T-cell (primary cell): ENCODE measurements around the gene FXYD6. TPM values are rescaled to one million over a fixed set of nuclear protein-coding genes. Genes with fewer than 3 reads are reported as not detected.

ENCODE experiments used
- ATAC-seq, 4 experiments: fragments of 200-7000 bp in 3 of 4; fragments of 150-1000 bp in 1 of 4; cut with Tn5 transposase; replicated peaks in 1 of 4; 1 replicate in 3 of 4; 2 replicates in 1 of 4; pipeline ENCODE4 v1.10.0; 2021; ENCODE audit warnings: moderate library complexity in 3 of 4, mild to moderate bottlenecking in 2 of 4, moderate number of reproducible peaks in 1 of 4
- CTCF ChIA-PET, 2 donors: fragments of 300-600 bp; sonication (Branson Sonifier 250); formaldehyde crosslinking; loops; one replicate each; lab custom pipeline; 2022; ENCODE audit warnings: antibody characterized with exemption in 2 of 2; lab: Charles Lee
- POLR2A ChIA-PET, 2 donors: fragments of 300-600 bp; sonication (Branson Sonifier 250); formaldehyde crosslinking; loops; one replicate each; lab custom pipeline; 2022; ENCODE audit warnings: antibody characterized with exemption in 2 of 2; lab: Charles Lee
- DNase-seq, 35 experiments: peaks; one replicate each; pipeline versions ENCODE4 v3.0.0 to v3.0.0-alpha.2; 2013 to 2023
- H3K27ac ChIP-seq: one replicate; pipeline ENCODE4 v1.5.1; 2013; ENCODE audit warnings: low read length
- H3K27me3 ChIP-seq, 2 experiments: replicated peaks in 1 of 2; 1 replicate in 1 of 2; 2 replicates in 1 of 2; pipeline versions ENCODE4 v1.6.1 to v1.7.0; 2013; ENCODE audit warnings: low read length in 1 of 2, mixed read lengths in 1 of 2; ENCODE audit not compliant: control insufficient read depth in 2 of 2, insufficient read depth in 2 of 2; ENCODE audit errors: extremely low read depth in 1 of 2
- H3K36me3 ChIP-seq, 2 donors: 1 replicate in 1 of 2; 2 replicates in 1 of 2; pipeline versions ENCODE4 v1.6.1 to v1.7.0; 2013; ENCODE audit warnings: low read length in 1 of 2; ENCODE audit not compliant: control insufficient read depth in 2 of 2, insufficient read depth in 1 of 2; ENCODE audit errors: extremely low read depth in 1 of 2
- H3K4me1 ChIP-seq, 2 experiments: 1 replicate in 1 of 2; 2 replicates in 1 of 2; pipeline versions ENCODE4 v1.6.1 to v1.7.0; 2013; ENCODE audit warnings: low read length in 2 of 2, mixed read lengths in 1 of 2; ENCODE audit not compliant: insufficient read depth in 2 of 2, control insufficient read depth in 1 of 2; ENCODE audit errors: extremely low read depth in 1 of 2
- H3K4me3 ChIP-seq, 2 donors: 1 replicate in 1 of 2; 2 replicates in 1 of 2; pipeline versions ENCODE4 v1.5.1 to v1.7.0; 2013; ENCODE audit warnings: mild to moderate bottlenecking in 2 of 2, low read length in 1 of 2, moderate library complexity in 1 of 2; ENCODE audit not compliant: control insufficient read depth in 1 of 2; ENCODE audit errors: extremely low read depth in 1 of 2
- H3K9me3 ChIP-seq: 2 replicates; pipeline ENCODE4 v1.7.0; 2013
- H3K27ac Mint-ChIP-seq, 2 donors: one replicate each; pipeline ENCODE4 v1.8.0; 2020 to 2021; ENCODE audit warnings: mild to moderate bottlenecking in 2 of 2, mixed read lengths in 2 of 2
- H3K27me3 Mint-ChIP-seq, 2 donors: one replicate each; pipeline ENCODE4 v1.8.0; 2021 to 2022; ENCODE audit warnings: mixed read lengths in 2 of 2
- H3K36me3 Mint-ChIP-seq: one replicate; pipeline ENCODE4 v1.8.0; 2021; ENCODE audit warnings: mixed read lengths
- H3K4me1 Mint-ChIP-seq, 3 donors: one replicate each; pipeline ENCODE4 v1.8.0; 2020 to 2022; ENCODE audit warnings: mixed read lengths in 3 of 3, mild to moderate bottlenecking in 1 of 3
- H3K4me3 Mint-ChIP-seq, 3 donors: one replicate each; pipeline ENCODE4 v1.8.0; 2020 to 2022; ENCODE audit warnings: mild to moderate bottlenecking in 3 of 3, mixed read lengths in 3 of 3, moderate library complexity in 3 of 3
- H3K9me3 Mint-ChIP-seq, 3 donors: one replicate each; pipeline ENCODE4 v1.8.0; 2020 to 2022; ENCODE audit warnings: mixed read lengths in 3 of 3
- WGBS: methylation state at CpG from one replicate; pipeline ENCODE4 v1.1.5; 2013; ENCODE audit warnings: missing lambda C conversion rate; ENCODE audit not compliant: insufficient coverage; 5-methylcytosine and 5-hydroxymethylcytosine counted together
- total RNA-seq, 35 experiments: library from RNA in 6 of 35; stranded (reverse) in 6 of 35; fragments of 120-200 nt in 1 of 35; gene quantifications; one replicate each; pipeline versions ENCODE4 v1.2.1 to v1.2.4 and lab custom pipeline; 2013 to 2026

Gene FXYD6
- total RNA-seq, 5 donors from 2014 or later (not counting 1 experiment from before 2014, with no cell fraction given) = 0.38 to 0.73 (median 0.53) TPM; not detected in 2

GRCh38 chr11:117917591-117918151 lies 41.2 kb upstream of the FXYD6 start:
- H3K36me3 ChIP-seq = no peaks in the 10 kb centered on the region
- POLR2A ChIA-PET = no interaction called here
- no peaks in the 10 kb centered on the region for H3K9me3 Mint-ChIP-seq
- no peaks in the 10 kb centered on the region for H3K9me3 ChIP-seq
- H3K4me3 ChIP-seq = no peak overlapping the region
- no peaks in the 10 kb centered on the region for H3K27me3 Mint-ChIP-seq
- peaks cover 0 to 5% (median 2%) of the 10 kb centered on the region in 3 donors for H3K4me1 Mint-ChIP-seq
- no peak for ATAC-seq
- no peak overlapping the region for H3K27ac ChIP-seq
- WGBS = 83% methylated on average over 1 of the region's 5 CpGs
- no peak overlapping the region for H3K27ac Mint-ChIP-seq
- CTCF ChIA-PET = no interaction called here
- DNase-seq = no peak
- H3K4me1 ChIP-seq = no peaks in the 10 kb centered on the region
- no peaks in the 10 kb centered on the region for H3K36me3 Mint-ChIP-seq
- no peak overlapping the region for H3K4me3 Mint-ChIP-seq
- H3K27me3 ChIP-seq = peaks cover 0 to 7% of the 10 kb centered on the region in 2 experiments

GRCh38 chr11:117916956-117917355 lies 40.5 kb upstream of the FXYD6 start:
- H3K36me3 Mint-ChIP-seq = no peaks in the 10 kb centered on the region
- no peak overlapping the region for H3K4me3 ChIP-seq
- 92% methylated on average over 8 of the region's 11 CpGs for WGBS
- H3K9me3 Mint-ChIP-seq = no peaks in the 10 kb centered on the region
- peaks cover 0 to 4% of the 10 kb centered on the region in 2 experiments for H3K27me3 ChIP-seq
- POLR2A ChIA-PET = no interaction called here
- CTCF ChIA-PET = interaction anchor here (0.8 to 1.3 kb wide), 2 partner anchors 13 to 30 kb away, joined by 3 read pairs; no protein-coding TSS in a partner anchor
- H3K4me1 Mint-ChIP-seq = peaks cover 0 to 5% (median 2%) of the 10 kb centered on the region in 3 donors
- ATAC-seq = no peak
- no peaks in the 10 kb centered on the region for H3K36me3 ChIP-seq
- H3K4me3 Mint-ChIP-seq = no peak overlapping the region
- H3K27ac ChIP-seq = no peak overlapping the region
- H3K27me3 Mint-ChIP-seq = no peaks in the 10 kb centered on the region
- H3K9me3 ChIP-seq = no peaks in the 10 kb centered on the region
- peak in 1 of 35 experiments; percentile 5 for DNase-seq
- H3K4me1 ChIP-seq = no peaks in the 10 kb centered on the region
- no peak overlapping the region for H3K27ac Mint-ChIP-seq

GRCh38 chr11:117915672-117916235 lies 39.3 kb upstream of the FXYD6 start:
- Histone ChIP-seq H3K4me3 (no peak overlapping the region), H3K9me3 (no peaks in the 10 kb centered on the region), H3K27ac (no peak overlapping the region), H3K36me3 (no peaks in the 10 kb centered on the region), H3K27me3 (peaks cover 0 to 6% of the 10 kb centered on the region in 2 experiments), H3K4me1 (no peaks in the 10 kb centered on the region)
- DNase-seq (no peak), ATAC-seq (no peak)
- H3K9me3 Mint-ChIP-seq = no peaks in the 10 kb centered on the region
- CTCF ChIA-PET = interaction anchor here in 1 of 2 donors (1.3 kb wide), 1 partner anchor 15 kb away, joined by 3 read pairs; no protein-coding TSS in a partner anchor
- no peak overlapping the region for H3K27ac Mint-ChIP-seq
- 79% methylated on average over 7 of the region's 9 CpGs for WGBS
- H3K27me3 Mint-ChIP-seq = no peaks in the 10 kb centered on the region
- POLR2A ChIA-PET = no interaction called here
- H3K36me3 Mint-ChIP-seq = peaks cover 5% of the 10 kb centered on the region
- peaks cover 0 to 5% (median 2%) of the 10 kb centered on the region in 3 donors for H3K4me1 Mint-ChIP-seq
- H3K4me3 Mint-ChIP-seq = no peak overlapping the region

GRCh38 chr11:117914991-117915618 lies 38.6 kb upstream of the FXYD6 start:
- 63% methylated on average over 6 of the region's 10 CpGs for WGBS
- peaks cover 7% of the 10 kb centered on the region for H3K36me3 Mint-ChIP-seq
- H3K4me3 ChIP-seq = no peak overlapping the region
- H3K27ac ChIP-seq = no peak overlapping the region
- no peak for DNase-seq
- peaks cover 0 to 5% (median 2%) of the 10 kb centered on the region in 3 donors for H3K4me1 Mint-ChIP-seq
- ATAC-seq = no peak
- H3K36me3 ChIP-seq = no peaks in the 10 kb centered on the region
- H3K4me1 ChIP-seq = no peaks in the 10 kb centered on the region
- no peak overlapping the region for H3K27ac Mint-ChIP-seq
- CTCF ChIA-PET = no interaction called here
- POLR2A ChIA-PET = no interaction called here
- peaks cover 0 to 6% of the 10 kb centered on the region in 2 experiments for H3K27me3 ChIP-seq
- H3K27me3 Mint-ChIP-seq = no peaks in the 10 kb centered on the region
- no peak overlapping the region for H3K4me3 Mint-ChIP-seq
- H3K9me3 ChIP-seq = no peaks in the 10 kb centered on the region
- H3K9me3 Mint-ChIP-seq = no peaks in the 10 kb centered on the region

- WGBS = 95% methylated on average over 4 of the region's 5 CpGs
- POLR2A ChIA-PET = no interaction called here
- Mint-ChIP-seq H3K27ac (no peak overlapping the region), H3K4me1 (peaks cover 0 to 2% (median under 1%) of the 10 kb centered on the region in 3 donors), H3K27me3 (no peaks in the 10 kb centered on the region), H3K9me3 (no peaks in the 10 kb centered on the region), H3K4me3 (no peak overlapping the region), H3K36me3 (peaks cover 8% of the 10 kb centered on the region)
- CTCF ChIA-PET = no interaction called here
- Histone ChIP-seq H3K27ac (no peak overlapping the region), H3K36me3 (no peaks in the 10 kb centered on the region), H3K4me1 (no peaks in the 10 kb centered on the region), H3K4me3 (no peak overlapping the region), H3K9me3 (no peaks in the 10 kb centered on the region), H3K27me3 (peaks cover 0 to 6% of the 10 kb centered on the region in 2 experiments)
- DNase-seq (no peak), ATAC-seq (no peak)
These were observed 37.9 kb upstream of the FXYD6 start for GRCh38 chr11:117914398-117914761.

GRCh38 chr11:117913736-117914397 lies 37.4 kb upstream of the FXYD6 start:
- no peaks in the 10 kb centered on the region for H3K9me3 Mint-ChIP-seq
- ATAC-seq (no peak), DNase-seq (no peak)
- no peaks in the 10 kb centered on the region for H3K4me1 Mint-ChIP-seq
- H3K27ac Mint-ChIP-seq = no peak overlapping the region
- no peak overlapping the region for H3K27ac ChIP-seq
- H3K27me3 Mint-ChIP-seq = no peaks in the 10 kb centered on the region
- CTCF ChIA-PET = no interaction called here
- no peaks in the 10 kb centered on the region for H3K9me3 ChIP-seq
- H3K36me3 Mint-ChIP-seq = peaks cover 8% of the 10 kb centered on the region
- H3K4me3 Mint-ChIP-seq = no peak overlapping the region
- H3K4me3 ChIP-seq = no peak overlapping the region
- POLR2A ChIA-PET = no interaction called here
- WGBS = 94% methylated on average over 9 of the region's 9 CpGs
- no peaks in the 10 kb centered on the region for H3K4me1 ChIP-seq
- peaks cover 0 to 6% of the 10 kb centered on the region in 2 experiments for H3K27me3 ChIP-seq
- H3K36me3 ChIP-seq = no peaks in the 10 kb centered on the region
